Right lobe of liver (tissue), 6 donors: ENCODE data around the gene CYP27C1. TPM values are rescaled to one million over a fixed set of nuclear protein-coding genes. Genes with fewer than 3 reads are reported as not detected.

Source experiments
- ATAC-seq, 4 donors: fragments of 200-7000 bp; cut with Tn5 transposase; one replicate each; pipeline ENCODE4 v1.9.1; 2020; ENCODE audit warnings: mild to moderate bottlenecking in 4 of 4, moderate library complexity in 4 of 4
- DNase-seq, 3 donors: peaks; one replicate each; pipeline ENCODE4 v3.0.0-alpha.2; 2020
- H3K27ac ChIP-seq, 3 donors: fragments of 200-600 bp; one replicate each; pipeline ENCODE4 v1.8.0; 2022
- H3K27me3 ChIP-seq, 2 donors: fragments of 200-600 bp; one replicate each; pipeline ENCODE4 v1.8.0; 2022
- H3K36me3 ChIP-seq, 4 donors: fragments of 200-600 bp; sonication (generic) in 1 of 4; one replicate each; pipeline versions ENCODE4 v1.5.1 to v1.8.0; 2017 to 2022; ENCODE audit warnings: control low read depth in 1 of 4
- H3K4me1 ChIP-seq, 4 donors: fragments of 200-600 bp; sonication (generic) in 1 of 4; one replicate each; pipeline versions ENCODE4 v1.5.1 to v1.8.0; 2017 to 2022; ENCODE audit warnings: control low read depth in 1 of 4
- H3K4me3 ChIP-seq, 3 donors: fragments of 200-600 bp; one replicate each; pipeline ENCODE4 v1.8.0; 2022
- H3K9me3 ChIP-seq, 4 donors: fragments of 200-600 bp; sonication (generic) in 1 of 4; one replicate each; pipeline versions ENCODE4 v1.5.1 to v1.8.0; 2017 to 2022; ENCODE audit warnings: control low read depth in 1 of 4
- CTCF ChIP-seq, 4 donors: fragments of 200-600 bp in 3 of 4; fragments of 450-650 bp in 1 of 4; IDR thresholded peaks; one replicate each; pipeline versions ENCODE4 v1.5.1 to v1.8.0; 2016 to 2022; ENCODE audit warnings: antibody characterized with exemption in 4 of 4, mild to moderate bottlenecking in 2 of 4
- POLR2A ChIP-seq: fragments of 450-650 bp; IDR thresholded peaks from one replicate; pipeline ENCODE4 v1.6.1; 2017; ENCODE audit warnings: antibody characterized with exemption, mild to moderate bottlenecking
- WGBS: methylation state at CpG from one replicate; pipeline ENCODE4 v1.1.6; 2018; ENCODE audit warnings: low coverage, low lambda C conversion rate; ENCODE audit not compliant: insufficient coverage; ENCODE audit errors: missing lambda C conversion rate; 5-methylcytosine and 5-hydroxymethylcytosine counted together
- intact Hi-C, 2 donors: fragments of 100-400 bp; cut with DNase I; formaldehyde crosslinking; loops; one replicate each; pipeline versions ENCODE4 v1.11.2 to v1.14.1; 2022
- total RNA-seq, 6 experiments: library from RNA; depleted of rRNA in 2 of 6; stranded (reverse); fragments of >200 nt in 2 of 6; fragmentation: NEBNext Ultra II Directional in 3 of 6; extraction: Animal tissue kit (Norgen Biotek cat#: 25700) in 3 of 6; gene quantifications; one replicate each; pipeline versions ENCODE4 v1.1.0 to v1.2.4, GENCODE V29; 2016 to 2023
- donor health status: DM: no; HTN: yes; CAD: no.
- donor health status: DM: no; HTN: no; CAD: no.
- donor health status: DM: no; HTN: no; CAD: no.
- donor health status: DM: no; HTN: yes; CAD: no.
- donor health status: DM: no; HTN: yes; CAD: no.

CYP27C1 gene
- total RNA-seq, 6 experiments from 2014 or later, result 0.05 TPM; not detected in 5

DNA sequence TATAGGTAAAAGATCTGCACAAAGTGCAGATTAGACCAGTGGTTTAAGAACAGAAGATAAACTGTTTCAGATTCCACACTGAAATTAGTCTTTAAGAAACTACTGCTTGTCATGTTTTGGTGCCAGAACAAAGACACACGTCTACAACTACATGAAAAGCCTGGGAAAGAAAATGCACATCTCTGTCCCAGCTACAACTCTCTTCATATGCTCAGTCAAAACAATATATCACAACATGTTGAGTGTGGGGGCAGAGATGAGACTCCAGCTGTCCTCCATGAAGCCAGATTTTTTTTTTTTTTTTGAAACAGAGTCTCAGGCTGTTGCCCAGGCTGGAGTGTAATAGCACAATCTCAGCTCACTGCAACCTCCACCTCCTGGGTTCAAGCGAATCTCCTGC is 60.6 kb downstream of the CYP27C1 start:
- ATAC-seq (no peak), DNase-seq (no peak)
- H3K27me3 ChIP-seq, result no peaks in the 10 kb centered on the region
- intact Hi-C loops, result no loop called here
- no peak overlapping the region for H3K4me3 ChIP-seq
- H3K27ac ChIP-seq, result no peak overlapping the region
- H3K4me1 ChIP-seq, result no peaks in the 10 kb centered on the region
- H3K36me3 ChIP-seq, result no peaks in the 10 kb centered on the region
- TF ChIP-seq CTCF (IDR thresholded peaks at IDR 0.05) (no peak), POLR2A (no peak)
- H3K9me3 ChIP-seq, result no peaks in the 10 kb centered on the region
- 78% methylated on average over 2 of the region's 2 CpGs for WGBS

GRCh38 chr2:127158614-127159290 is 61.3 kb downstream of the CYP27C1 start:
- no peaks in the 10 kb centered on the region for H3K4me1 ChIP-seq
- TF ChIP-seq POLR2A, result no peak
- TF ChIP-seq CTCF (IDR thresholded peaks at IDR 0.05), result no peak
- no peaks in the 10 kb centered on the region for H3K36me3 ChIP-seq
- no peaks in the 10 kb centered on the region for H3K9me3 ChIP-seq
- no peak overlapping the region for H3K4me3 ChIP-seq
- WGBS, result 74% methylated on average over 10 of the region's 11 CpGs
- ATAC-seq (peak in 2 of 4 donors; percentile 32 to 50), DNase-seq (no peak)
- intact Hi-C loops, result no loop called here
- H3K27ac ChIP-seq, result no peak overlapping the region
- no peaks in the 10 kb centered on the region for H3K27me3 ChIP-seq

DNA sequence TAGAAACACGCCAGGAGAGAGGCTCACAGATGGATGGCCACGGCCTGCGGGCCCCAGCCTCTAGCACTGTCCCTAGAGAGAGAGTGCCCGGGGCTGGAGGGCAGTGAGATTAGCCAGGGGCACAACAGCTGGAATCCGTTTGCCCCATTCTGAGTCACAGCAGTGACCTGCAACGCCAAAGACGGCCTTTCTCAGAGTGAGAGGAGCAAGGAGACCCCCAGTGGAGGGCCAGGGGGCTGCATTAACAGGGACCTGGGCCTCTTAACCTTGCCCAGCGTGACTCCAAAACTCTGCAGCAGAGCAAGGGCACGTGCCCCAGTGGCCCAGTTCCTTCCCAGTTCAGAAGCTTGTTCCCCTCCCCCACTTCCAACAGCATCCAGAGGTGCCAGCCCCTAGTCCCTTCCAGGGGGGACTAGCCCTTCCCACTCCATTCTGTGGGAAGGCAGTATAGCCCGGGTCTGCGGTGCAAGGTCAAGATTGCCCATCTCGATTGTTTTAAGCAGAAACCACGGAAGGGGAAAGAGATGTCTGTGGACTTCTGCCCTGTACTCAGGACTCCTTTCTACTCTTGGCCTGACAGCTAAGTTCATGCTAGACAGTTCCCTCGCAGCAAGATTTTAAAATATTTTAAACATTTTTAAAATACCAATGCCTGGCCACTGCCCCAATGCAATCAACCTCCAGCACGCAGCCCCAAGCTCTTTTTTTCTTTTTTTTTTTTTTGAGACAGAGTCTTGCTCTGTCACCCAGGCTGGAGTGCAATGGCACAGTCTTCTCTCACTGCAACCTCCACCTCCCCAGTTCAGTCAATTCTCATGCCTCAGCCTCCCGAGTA is 62.2 kb downstream of the CYP27C1 start:
- intact Hi-C loops, result no loop called here
- no peak for DNase-seq

GRCh38 chr2:127157114-127157513 is 63.0 kb downstream of the CYP27C1 start:
- DNase-seq, result no peak
- no peaks in the 10 kb centered on the region for H3K9me3 ChIP-seq
- H3K36me3 ChIP-seq, result no peaks in the 10 kb centered on the region
- H3K4me3 ChIP-seq, result no peak overlapping the region
- intact Hi-C loops, result no loop called here
- H3K27ac ChIP-seq, result no peak overlapping the region
- WGBS, result 100% methylated on average over 1 of the region's 6 CpGs
- TF ChIP-seq CTCF (IDR thresholded peaks at IDR 0.05), result no peak
- TF ChIP-seq POLR2A, result no peak
- no peaks in the 10 kb centered on the region for H3K27me3 ChIP-seq
- ATAC-seq, result no peak
- no peaks in the 10 kb centered on the region for H3K4me1 ChIP-seq

More for the DNA sequence above, 62.2 kb downstream of the CYP27C1 start:
- Histone ChIP-seq H3K36me3 (no peaks in the 10 kb centered on the region), H3K27ac (no peak overlapping the region), H3K4me1 (no peaks in the 10 kb centered on the region), H3K9me3 (no peaks in the 10 kb centered on the region), H3K4me3 (no peak overlapping the region), H3K27me3 (no peaks in the 10 kb centered on the region)
- WGBS, result 63% methylated on average over 6 of the region's 16 CpGs
- TF ChIP-seq POLR2A (no peak), CTCF (IDR thresholded peaks at IDR 0.05) (no peak)
- peak in 2 of 4 donors; percentile 20 to 33 for ATAC-seq
